NCI-H2196 treated with DMSO at 0.1 percent for 48 hours (cell line): ENCODE results near the gene IFNA2.
"Not testable (repeated sequence)": the region's sequence is repeated elsewhere in the genome, so short reads cannot be mapped to it uniquely, and the experiment has no call there.

Experiments used
- DNase-seq: peaks from one replicate; lab custom pipeline; 2025; ENCODE audit not compliant: unreplicated experiment; lab: John Stamatoyannopoulos, UW

IFNA2 gene

DNA sequence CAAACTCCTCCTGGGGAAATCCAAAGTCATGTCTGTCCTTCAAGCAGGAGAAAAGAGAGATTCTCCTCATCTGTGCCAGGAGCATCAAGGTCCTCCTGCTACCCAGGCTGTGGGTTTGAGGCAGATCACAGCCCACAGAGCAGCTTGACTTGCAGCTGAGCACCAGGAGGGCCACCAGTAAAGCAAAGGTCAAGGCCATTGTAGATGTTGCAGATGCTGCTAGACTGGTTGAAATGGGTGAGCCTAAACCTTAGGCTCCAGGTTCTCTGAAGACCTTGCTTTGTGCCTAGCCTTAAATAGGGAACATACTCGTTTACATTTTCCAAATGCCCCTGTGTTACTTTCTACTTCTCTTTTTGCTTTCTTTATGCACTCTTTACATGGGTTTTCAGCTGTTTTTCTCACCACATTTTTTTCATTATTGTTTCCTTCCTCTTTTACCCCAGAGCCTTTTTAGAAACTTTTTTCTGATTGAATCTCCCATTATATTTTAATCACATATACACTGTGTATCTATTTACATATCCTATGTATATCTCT, at the start of gene IFNA2:
TSS of gene IFNA2 (minus strand) at position 268 of the 540 bp plus-strand sequence. CDS start at position 199, 69 bp downstream.
- DNase-seq, result no peak

DNA sequence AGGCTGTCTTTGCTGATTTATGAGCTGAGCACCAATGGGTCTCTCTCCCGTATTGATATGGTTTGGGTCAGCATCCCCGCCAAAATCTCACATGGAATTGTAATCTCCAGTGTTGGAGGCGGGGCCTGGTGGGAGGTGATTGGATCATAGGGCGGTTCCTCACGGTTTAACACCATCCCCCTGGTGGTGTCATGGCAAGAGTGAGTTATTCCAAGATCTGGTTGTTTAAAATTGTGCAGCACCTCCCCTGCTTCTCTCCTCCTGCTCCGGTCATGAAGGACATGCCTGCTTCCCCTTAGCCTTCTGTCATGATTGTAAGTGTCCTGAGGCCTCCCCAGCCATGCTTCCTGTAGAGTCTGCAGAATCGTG, 49.8 kb upstream of the IFNA2 start:
- DNase-seq, result not testable (repeated sequence)

DNA sequence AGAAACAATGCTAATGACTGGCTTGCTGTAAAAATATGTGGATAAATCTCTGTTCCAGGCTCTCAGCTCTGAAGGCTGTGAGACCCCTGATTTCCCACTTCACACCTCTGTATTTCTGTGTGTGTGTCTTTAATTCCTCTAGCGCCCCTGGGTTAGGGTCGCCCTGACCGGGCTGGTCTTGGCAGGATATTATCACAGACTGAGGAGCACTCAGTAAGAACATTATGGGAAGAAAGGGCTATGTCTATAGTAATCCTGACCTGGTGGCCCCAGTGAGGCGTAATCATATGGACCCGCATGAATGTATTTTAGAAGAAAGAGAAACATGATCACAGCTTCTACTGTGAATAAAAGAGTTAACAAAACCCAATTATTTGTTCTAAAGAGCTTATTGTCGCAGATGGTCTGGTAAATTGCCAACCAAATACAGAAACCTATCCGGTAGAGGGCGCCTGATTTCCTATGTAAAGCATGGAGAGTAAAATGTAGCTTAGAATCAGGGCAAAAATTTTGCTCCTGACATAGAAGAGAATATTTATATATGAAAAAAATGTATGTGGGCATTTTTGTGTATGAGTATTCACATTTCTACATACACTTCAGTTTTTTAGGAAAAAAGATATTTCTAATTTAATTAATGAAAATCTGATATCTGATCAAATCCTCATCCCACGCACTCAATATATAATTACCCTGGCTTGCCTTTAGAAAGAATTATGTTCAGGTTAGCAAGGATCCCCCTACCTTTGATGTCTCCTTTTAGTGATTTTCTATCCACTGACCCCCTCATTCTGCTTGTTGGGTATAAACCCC, 49.2 kb upstream of the IFNA2 start:
- DNase-seq, result no peak

DNA sequence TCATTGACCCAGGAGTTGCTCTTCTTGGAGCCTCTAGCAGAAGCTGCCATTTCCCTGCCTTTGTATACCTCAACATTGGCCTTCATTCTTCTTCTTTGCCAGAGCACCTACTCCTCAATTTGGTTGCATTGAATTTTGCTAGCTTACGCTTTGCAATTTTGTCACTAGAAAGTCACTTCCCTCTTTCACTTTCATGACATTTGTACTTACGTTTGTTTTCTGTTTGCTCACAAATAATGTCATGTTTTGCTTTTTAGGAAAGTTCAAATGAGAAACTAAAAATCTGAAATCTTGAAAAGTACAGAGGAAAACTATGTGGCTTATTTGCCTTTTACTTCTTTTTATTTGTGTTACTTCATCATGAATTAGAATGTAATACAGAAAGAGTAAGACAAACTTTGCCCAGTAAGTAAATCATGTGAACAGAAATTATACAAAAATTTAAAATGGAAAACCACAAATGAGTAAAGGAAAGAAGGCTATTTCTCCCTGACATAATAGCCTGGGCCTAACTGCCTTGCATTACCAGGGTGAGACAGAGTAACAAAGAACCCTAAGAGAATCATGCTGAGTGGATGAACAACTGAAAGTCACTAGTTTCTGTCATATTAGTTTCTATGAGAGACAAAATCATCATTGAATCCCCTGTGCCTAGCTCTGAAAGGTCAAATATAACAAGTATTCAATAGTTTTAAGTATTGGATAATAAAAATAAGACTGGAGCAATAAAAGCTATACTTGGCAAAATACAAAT, 47.7 kb upstream of the IFNA2 start:
- no peak for DNase-seq

DNA sequence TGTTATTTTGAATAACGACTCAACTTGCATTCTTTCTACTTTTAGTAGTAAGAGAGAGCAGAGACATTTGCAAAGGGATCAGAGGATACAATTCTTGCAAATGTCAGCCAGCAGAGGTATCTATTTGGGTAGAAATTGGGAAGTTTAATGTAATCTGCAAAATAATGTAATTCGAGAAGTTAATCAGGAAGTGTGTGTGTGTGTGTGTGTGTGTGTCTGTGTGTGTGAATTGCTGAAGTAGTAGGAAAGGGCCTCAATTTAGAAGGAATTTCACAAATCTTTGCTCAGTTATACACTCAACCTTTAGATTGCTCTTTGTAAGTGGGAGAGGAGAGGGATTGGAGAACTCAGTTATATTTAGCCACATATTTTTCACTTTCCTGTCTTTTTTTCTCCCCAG, 44.0 kb upstream of the IFNA2 start:
- no peak for DNase-seq

DNA sequence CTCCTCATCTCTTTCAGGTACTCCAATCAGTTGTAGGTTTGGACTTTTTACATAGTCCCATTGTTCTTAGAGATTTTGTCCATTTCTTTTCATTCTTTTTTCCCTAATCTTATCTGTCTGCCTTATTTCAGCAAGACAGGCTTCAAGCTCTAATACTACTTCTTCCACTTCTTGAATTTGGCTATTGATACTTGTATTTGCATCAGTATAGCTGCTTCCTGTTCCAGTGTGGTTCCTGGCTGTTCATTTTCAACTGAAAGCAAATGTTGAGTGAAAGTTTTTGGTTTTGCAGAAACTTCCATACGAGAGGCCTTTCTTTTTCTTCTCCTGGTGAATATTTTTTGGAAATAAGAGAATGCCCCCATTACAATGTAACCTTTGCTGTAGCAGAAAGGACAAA, 43.0 kb upstream of the IFNA2 start:
- no peak for DNase-seq

DNA sequence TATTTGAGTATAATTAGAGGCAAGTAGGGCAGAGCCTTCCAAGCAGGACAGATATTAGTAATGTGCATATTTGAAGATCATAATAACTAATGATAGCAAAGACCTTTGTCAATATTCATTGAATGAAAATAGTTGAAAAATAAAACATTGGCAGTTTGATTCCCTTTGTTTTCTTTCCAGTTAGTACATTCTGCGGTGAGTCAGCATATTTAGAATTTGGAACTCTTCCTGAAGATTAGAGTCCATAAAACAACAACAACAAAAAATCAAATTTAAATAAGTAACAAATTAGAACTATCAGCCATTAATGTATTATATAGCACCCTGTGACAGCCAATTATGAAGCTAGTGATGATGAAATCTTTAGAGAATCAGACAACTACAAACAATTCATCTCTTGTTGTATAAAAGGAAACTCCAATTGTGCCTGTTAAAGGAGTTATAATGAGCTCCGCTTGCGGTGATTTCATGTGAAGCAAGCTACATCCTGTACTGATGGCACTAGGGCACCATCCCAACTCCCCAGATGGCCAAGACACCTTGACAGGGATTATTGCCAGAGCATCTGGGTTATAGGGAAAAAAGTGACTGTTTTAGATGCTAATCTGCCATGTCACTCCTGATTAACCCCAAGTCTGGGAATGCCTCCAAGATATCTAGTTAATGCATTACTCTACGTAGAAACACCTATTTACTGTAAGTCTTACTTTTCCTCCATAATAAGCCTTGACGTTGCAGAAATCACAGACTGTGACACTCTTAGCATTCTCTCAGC, 30.5 kb upstream of the IFNA2 start:
- DNase-seq, result no peak

DNA sequence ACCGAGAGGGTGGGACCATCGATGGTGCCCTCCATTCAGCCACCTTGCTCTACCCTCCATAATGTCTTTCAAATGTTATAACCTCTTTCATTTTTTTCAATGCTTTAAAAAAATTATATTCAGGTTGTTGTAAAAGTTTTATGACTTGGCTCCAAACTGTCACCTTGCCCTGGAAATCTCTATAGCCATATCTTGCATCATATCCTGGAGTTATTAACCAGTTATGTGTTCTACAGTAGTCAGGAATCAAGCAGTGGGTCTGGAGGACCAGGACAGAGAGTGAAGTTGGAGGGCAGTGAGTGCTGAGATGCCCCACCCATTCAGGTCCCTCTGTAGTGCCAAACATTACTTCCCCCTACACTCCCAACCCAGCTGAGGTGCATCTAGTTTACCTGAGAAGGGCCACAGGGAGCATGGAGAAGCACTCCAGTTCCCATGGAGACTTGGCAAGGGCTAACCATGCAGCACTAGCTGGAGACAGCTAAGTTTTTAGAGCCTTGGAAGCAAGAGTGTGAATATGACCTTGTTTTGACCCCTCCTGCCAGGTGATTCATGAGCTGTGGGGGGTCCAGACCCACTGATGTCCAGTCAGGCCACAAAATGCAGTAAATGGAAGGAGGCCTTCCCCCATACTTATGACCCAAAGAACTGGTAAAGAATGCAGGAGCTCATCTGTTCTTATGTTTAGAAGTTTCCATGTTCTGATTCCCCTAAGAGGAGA, 29.2 kb upstream of the IFNA2 start:
- DNase-seq, result no peak

DNA sequence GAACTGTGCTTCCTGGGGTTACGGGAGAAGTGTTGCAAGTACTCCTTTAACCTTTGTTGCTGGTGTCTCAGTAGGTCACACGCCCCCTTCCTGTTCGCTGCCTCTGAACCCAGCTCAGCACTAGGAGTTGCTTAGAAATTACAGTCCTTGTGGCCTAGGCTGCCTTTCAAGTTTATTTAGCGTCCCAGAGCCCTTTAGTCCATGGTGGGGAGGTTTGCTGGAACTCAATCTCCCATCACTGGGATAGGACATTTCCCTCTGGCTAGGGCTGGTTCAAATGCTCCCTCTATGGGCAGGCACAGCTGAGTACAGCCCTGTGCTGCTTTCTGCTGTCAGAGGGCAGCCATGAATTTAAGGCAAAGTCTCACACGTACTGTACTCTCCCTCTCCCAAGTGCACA, 28.4 kb upstream of the IFNA2 start:
- DNase-seq, result no peak

DNA sequence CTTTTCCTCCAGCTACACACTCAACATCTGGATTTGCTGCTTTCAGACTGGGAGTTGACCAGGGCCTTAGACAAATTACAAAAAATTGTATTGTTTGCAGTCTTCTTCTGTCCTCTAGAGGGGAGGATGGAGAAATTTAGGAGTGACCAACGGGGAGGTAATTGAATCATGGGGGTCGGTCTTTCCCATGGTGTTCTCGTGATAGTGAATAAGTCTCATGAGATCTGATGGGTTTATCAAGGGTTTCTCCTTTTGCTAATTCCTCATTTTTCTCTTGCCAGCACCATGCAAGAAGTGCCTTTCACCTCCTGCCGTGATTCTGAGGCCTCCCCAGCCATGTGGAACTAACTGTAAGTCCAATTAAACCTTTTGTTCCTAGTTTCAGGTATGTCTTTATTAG, 28.0 kb upstream of the IFNA2 start:
- DNase-seq, result no peak

DNA sequence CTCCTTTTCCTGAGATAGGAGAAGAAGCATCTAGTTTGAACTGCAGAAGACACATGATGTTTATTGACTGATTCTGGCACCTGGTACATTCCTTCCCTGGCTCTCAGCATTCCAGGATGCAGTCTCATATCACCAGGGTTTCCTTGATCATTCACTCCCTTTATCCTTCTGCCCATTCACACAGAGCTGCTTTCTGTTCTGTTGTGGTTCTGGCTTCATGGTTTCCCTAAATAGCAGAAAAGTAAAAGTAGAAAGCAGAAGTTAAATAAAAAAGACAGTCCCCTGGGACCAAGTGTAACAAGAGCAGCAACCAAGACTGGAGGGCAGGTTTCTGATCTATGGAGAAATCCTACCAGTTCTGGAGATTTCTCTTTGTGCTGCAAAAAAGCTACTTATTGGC, 26.9 kb upstream of the IFNA2 start:
- DNase-seq, result no peak

DNA sequence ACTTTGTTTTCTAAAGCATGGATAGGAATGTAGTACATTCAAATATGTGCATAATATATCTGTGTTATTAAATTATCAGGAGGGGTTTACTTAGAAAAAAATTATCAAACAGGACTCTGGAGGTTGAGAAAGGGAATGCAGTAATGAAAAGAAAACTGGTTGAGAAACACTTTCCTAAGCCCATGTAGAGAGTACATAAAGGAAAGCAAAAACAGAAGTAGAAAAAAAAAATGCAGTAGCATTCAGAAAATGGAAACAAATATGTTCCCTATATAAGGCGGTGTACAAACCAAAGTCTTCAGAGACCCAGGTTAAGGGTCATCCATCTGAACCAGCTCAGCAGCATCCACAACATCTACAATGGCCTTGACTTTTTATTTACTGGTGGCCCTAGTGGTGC, 23.6 kb upstream of the IFNA2 start, which contains the start of gene IFNA8:
TSS of gene IFNA8 (plus strand) at position 301 of the 400 bp plus-strand sequence. CDS start at position 361, 60 bp downstream.
- DNase-seq, result no peak

DNA sequence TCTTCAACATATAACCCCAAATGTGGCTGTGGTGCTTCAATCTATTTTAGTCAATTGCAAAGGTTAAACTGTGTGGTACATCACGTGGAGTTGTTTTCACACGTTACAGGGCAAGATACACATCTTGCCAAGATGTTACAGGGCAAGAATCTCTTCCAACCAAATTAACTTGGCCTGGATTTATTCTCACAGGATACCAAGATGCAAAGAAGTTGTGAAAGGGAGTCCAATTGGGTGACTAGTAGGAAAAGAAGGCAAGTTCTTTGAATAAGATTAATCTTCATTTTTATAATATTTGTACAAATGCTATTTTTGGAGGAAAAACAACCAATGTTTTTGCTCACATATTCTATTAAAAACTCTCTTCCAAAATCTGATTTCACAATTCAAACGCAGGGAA, 18.9 kb upstream of the IFNA2 start:
- DNase-seq, result no peak

DNA sequence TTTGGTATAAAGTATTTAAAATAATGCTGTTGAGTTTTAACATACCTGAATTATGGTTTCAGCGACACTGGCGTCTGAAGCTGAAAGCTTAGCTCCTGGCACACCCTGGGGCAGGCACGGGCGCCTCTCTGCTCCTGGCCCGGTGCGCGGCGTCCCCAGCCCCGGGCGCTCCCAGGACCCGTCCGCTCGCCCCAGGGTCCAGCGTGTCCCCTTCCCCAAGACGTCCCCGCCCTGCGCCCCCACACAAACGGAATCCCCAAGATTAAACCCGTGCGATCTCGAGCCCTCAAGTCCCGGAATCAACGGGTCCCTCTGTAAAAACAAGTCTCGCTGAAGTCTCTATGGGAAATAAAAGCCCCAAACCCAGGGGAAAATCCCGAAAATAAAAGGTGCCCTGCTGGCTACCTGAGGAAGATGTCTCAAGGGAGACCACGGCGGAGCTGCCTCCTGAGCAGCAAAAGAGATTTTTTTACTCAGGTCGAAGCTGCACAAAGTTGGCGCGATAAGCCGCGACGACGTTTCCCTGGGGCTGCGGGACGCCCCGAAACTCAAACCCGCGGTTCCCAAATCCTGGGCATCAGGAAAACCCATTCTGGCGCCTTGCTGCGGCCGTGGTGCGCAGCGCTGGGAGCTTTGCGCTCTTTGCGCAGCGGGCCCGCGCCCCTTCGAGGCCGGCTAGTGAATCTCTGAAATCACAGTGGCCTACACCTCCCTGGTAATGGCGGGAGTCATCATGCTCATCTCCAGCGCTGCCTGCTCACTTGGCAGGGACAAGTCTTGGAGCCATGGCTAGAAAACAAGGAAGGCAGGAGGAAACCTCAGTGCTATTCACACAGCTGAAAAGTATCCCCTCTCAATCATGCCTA, 17.4 kb upstream of the IFNA2 start:
- no peak for DNase-seq

DNA sequence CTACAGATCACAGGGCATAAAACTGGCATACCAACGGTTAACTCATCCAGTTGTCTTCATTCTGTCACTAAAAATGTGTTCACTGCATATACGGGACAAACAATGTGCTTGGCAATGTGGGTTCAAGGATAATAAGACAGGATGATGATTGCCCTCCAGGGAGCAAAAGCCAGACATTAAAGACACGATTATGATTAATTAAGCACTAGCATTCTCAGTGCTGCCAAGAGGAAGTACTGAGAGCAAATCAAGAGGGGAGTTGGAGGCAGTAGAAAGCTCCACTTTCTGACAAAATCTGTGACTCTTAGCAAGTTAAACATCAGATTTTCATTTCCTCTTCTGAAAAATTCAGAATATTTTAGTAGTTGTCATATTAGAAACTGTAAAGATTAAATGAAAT, 14.8 kb upstream of the IFNA2 start:
- no peak for DNase-seq

DNA sequence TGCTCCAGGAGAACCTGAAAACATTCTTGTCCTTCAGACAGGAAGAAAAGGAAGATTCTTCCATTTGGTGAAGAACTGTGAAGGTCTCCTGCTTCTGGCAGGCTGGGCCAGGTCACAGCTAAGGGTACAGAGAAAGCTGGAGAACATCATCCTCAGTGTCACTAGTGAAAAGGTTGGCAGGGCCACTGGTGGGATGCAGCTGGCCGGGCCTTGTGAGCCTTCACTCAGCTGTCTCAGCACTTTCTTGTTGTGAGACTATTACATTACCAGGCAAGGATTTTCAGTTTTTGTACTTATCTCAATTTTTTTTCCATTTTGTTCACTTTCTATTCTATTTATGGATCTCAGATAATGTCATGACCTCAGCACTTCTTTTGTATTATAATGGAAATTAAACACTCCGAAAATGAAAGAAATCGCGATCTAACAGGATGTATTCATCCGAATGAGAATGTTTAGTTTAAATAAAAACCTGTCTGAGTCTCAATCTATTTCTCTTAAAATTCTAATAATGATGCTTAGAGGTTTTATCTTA, 13.8 kb upstream of the IFNA2 start:
- no peak for DNase-seq

DNA sequence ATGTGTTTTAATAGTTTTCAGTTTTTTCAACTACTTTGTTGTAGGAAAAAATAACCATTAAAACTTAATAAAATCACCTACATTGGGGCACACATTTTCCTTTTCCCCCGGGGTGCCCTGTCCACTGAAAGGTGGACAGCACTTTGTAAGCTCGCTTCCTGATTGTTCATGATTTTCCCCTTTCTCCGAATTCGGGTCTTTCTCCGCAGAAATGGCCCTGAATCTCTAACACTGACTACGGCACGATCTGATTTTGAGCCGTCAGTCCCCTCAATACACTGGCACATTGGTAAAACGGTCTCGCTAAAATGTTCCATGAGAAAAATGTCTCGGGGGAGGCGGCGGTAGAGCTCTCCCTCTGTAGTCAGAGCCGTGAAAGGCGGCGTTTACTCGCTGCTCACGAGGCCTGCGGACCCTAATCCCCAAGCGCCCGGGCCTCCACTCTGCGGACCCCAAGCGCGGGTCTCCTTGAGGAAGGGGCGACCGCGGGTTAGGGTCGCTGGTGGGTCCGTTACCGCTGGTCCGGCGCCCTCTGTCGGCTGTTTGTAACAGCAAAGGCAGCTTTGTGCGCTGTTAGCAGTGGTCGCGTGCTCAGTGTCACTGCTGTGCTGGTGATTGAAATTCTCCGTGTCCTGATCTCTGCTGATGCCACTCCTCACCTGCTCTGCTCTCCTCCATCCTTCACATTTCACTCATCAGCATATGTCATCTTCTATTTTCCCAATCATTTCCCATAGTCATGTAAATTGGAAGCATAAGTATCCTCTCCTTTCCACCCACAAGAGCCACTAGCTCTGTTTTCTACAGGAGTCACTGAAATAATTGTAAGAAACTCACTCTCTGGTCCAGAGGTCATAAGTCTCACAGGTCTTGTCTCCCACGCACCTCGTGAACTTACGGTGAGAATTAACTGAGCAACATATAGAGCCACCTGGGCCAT, 10.8 kb upstream of the IFNA2 start:
- DNase-seq, result no peak

DNA sequence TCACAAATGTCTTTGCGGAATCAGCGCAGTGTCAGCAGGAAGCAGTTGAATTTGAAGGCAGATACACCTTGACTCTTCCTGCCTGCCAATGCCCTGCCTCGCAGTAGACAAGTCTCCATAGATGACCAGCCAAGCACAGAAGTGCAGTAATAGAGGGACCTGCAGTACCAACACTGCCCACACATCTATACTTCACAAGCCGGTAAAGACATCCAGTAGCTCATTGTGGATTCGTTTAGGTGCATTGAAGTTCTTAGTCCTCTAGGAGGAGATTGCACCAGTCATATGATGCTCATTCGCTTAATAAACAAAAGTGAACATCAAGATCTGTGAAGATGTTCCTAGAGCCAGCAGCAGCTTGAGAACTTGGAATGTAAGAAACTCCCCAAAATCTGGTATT, 7.1 kb upstream of the IFNA2 start:
- DNase-seq, result no peak
